Diencephalon (tissue), 1 donor: ENCODE results near the gene PPP1R17. TPM values are rescaled to one million over a fixed set of nuclear protein-coding genes. Genes with fewer than 3 reads are reported as not detected.

ENCODE experiments used
- total RNA-seq: library from RNA; depleted of rRNA; stranded (reverse); fragments of >200 nt; gene quantifications from one replicate; pipeline ENCODE4 v1.2.3, GENCODE V29; 2014

The PPP1R17 gene
- 2.8 TPM for total RNA-seq

GRCh38 chr7:31687024-31687748 lies at the start of gene PPP1R17:
TSS of gene PPP1R17 (plus strand) at chr7:31687215. CDS start at chr7:31692442, 5,227 bp downstream.

Other genes with a start within 250 kb of the PPP1R17 start
- gene ITPRID1, start 173.1 kb upstream of the PPP1R17 start, total RNA-seq, result 0.23 TPM